Thoracic aorta (tissue), 2 donors: ENCODE measurements around the gene APOBEC3A. TPM values are rescaled to one million over a fixed set of nuclear protein-coding genes. Genes with fewer than 3 reads are reported as not detected.

Experiments used
- ATAC-seq: fragments of 150-250 bp; one replicate; pipeline ENCODE4 v1.8.0; 2017; ENCODE audit warnings: low read depth; ENCODE audit not compliant: insufficient number of reproducible peaks, low FRiP score
- DNase-seq: peaks from one replicate; pipeline ENCODE4 v3.0.0-alpha.2; 2020; ENCODE audit warnings: low spot score
- H3K27ac ChIP-seq, 2 donors: fragments of 200-600 bp; sonication (generic); 1 replicate in 1 of 2; 2 replicates in 1 of 2; pipeline ENCODE4 v1.5.1; 2016; ENCODE audit warnings: mild to moderate bottlenecking in 2 of 2, moderate library complexity in 2 of 2
- H3K27me3 ChIP-seq: fragments of 200-600 bp; sonication (generic); replicated peaks from 2 replicates; pipeline ENCODE4 v1.6.0; 2016; ENCODE audit warnings: mild to moderate bottlenecking; ENCODE audit not compliant: insufficient read depth
- H3K36me3 ChIP-seq: fragments of 200-600 bp; sonication (generic); one replicate; pipeline ENCODE4 v1.5.1; 2016
- H3K4me1 ChIP-seq, 2 donors: fragments of 200-600 bp; sonication (generic); 1 replicate in 1 of 2; 2 replicates in 1 of 2; pipeline versions ENCODE4 v1.5.1 to v1.6.0; 2016; ENCODE audit warnings: low read depth in 2 of 2, mild to moderate bottlenecking in 1 of 2; ENCODE audit not compliant: control insufficient read depth in 1 of 2
- H3K4me3 ChIP-seq: fragments of 200-600 bp; sonication (generic); 2 replicates; pipeline ENCODE4 v1.5.1; 2016; ENCODE audit warnings: mild to moderate bottlenecking
- H3K9me3 ChIP-seq: fragments of 200-600 bp; sonication (generic); 2 replicates; pipeline ENCODE4 v1.5.1; 2016
- total RNA-seq, 2 donors: library from RNA; depleted of rRNA; stranded (reverse); fragments of >200 nt; gene quantifications; one replicate each; pipeline versions ENCODE4 v1.1.0 to v1.2.3, GENCODE V29; 2016
- TF ChIP-seq, protein P1 (sequence below): fragments of 200-600 bp; sonication (generic); IDR thresholded peaks from one replicate; pipeline ENCODE4 v1.5.1; 2019; ENCODE audit warnings: antibody characterized with exemption

APOBEC3A gene
- total RNA-seq: 1 to 10 TPM in 1 of 2 donors, under 1 TPM in 1; 0.41 to 5.1 TPM

DNA sequence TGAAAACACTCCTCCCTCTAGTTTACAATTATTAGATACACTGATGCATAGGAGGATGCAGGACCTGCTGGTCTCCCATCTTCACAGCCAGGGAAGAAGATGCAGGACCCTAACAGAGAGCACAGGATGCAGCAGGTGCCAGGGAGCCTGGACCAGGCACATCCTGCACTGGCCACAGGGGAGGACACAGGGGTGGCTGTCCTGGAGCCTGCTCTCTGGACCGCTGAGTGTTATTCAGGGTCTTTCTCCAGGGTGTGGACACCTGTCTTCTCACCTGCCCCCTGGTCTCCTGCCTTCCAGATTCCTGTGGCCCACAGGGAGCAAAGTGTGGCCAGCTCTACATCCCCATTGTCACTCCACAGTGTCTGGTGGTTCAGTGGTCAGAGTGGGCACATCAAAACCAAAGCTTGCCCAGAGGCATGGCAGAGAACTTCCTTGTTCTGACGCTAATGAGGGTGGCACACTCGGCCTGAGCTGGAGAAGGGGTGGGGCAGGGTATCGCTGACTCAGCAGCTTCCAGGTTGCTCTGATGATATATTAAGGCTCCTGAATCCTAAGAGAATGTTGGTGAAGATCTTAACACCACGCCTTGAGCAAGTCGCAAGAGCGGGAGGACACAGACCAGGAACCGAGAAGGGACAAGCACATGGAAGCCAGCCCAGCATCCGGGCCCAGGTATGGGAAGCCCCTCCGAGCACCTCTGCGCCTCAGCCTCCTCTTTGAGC is at the start of gene APOBEC3A:
APOBEC3A (plus strand) TSS at position 564 of the 725 bp plus-strand sequence; CDS start at position 647, 83 bp downstream.
- H3K9me3 ChIP-seq: no peaks in the 10 kb centered on the region
- DNase-seq: no peak
- no peaks in the 10 kb centered on the region for H3K36me3 ChIP-seq
- TF ChIP-seq, protein P1, sequence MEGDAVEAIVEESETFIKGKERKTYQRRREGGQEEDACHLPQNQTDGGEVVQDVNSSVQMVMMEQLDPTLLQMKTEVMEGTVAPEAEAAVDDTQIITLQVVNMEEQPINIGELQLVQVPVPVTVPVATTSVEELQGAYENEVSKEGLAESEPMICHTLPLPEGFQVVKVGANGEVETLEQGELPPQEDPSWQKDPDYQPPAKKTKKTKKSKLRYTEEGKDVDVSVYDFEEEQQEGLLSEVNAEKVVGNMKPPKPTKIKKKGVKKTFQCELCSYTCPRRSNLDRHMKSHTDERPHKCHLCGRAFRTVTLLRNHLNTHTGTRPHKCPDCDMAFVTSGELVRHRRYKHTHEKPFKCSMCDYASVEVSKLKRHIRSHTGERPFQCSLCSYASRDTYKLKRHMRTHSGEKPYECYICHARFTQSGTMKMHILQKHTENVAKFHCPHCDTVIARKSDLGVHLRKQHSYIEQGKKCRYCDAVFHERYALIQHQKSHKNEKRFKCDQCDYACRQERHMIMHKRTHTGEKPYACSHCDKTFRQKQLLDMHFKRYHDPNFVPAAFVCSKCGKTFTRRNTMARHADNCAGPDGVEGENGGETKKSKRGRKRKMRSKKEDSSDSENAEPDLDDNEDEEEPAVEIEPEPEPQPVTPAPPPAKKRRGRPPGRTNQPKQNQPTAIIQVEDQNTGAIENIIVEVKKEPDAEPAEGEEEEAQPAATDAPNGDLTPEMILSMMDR: no peak
- no peaks in the 10 kb centered on the region for H3K27me3 ChIP-seq
- H3K4me1 ChIP-seq: no peaks in the 10 kb centered on the region
- no peak within 1 kb of the TSS for H3K27ac ChIP-seq
- H3K4me3 ChIP-seq: no peak within 1 kb of the TSS
- no peak for ATAC-seq

DNA sequence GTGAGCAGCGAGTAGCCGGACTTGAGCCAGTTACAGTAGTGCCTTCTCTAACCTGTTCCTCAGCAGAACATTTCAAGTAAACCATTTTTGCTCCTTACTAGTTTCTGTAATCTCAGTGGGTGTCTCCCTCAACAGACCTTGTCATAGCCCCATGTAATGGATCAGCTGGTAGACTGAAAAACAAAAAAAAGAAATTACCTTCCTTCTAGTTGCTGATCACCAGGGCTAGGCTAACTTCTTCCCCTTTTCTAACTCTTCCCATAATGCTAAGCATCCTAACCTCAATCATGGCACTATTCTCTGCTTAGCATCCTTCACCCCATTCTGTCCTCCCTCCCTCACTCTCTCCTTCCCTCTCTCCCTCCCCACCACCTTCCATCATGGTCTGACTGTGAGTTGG is 49.6 kb upstream of the APOBEC3A start:
- ATAC-seq (no peak), DNase-seq (no peak)
- Histone ChIP-seq H3K9me3 (no peaks in the 10 kb centered on the region), H3K27ac (no peak overlapping the region), H3K36me3 (no peaks in the 10 kb centered on the region), H3K4me1 (no peaks in the 10 kb centered on the region), H3K4me3 (no peak overlapping the region), H3K27me3 (no peaks in the 10 kb centered on the region)
- TF ChIP-seq, protein P1: no peak

GRCh38 chr22:38911434-38911833 is 46.0 kb upstream of the APOBEC3A start:
- H3K27me3 ChIP-seq: no peaks in the 10 kb centered on the region
- no peaks in the 10 kb centered on the region for H3K36me3 ChIP-seq
- H3K4me3 ChIP-seq: no peak overlapping the region
- ATAC-seq (no peak), DNase-seq (no peak)
- no peak overlapping the region for H3K27ac ChIP-seq
- no peaks in the 10 kb centered on the region for H3K9me3 ChIP-seq
- TF ChIP-seq, protein P1: no peak
- no peaks in the 10 kb centered on the region for H3K4me1 ChIP-seq

DNA sequence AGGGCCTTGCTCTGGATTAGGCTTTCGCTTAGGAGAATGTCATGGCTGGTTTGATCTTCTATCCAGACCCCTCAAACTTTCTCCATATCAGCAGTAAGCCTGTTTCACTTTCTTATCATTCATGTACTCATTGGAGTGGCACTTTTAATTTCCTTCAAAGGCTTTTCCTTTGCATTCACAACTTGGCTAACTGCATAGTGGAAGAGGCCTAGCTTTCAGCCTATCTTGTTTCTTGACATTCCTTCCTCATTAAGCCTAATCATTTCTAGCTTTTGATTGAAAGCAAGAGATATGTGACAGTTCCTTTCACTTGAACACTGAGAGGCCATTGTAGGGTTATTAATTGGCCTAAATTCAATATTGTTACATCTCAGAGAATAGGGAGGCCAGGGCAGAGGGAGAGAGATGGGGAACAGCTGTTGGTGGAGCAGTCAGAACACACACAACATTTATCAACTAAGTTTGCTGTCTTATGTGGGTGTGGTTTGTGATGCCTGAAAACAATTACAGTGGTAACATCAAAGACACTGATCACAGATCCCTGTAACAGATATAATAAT is 37.7 kb upstream of the APOBEC3A start:
- Histone ChIP-seq H3K4me1 (peaks cover 4 to 17% of the 10 kb centered on the region in 2 donors), H3K36me3 (no peaks in the 10 kb centered on the region), H3K27me3 (no peaks in the 10 kb centered on the region), H3K9me3 (no peaks in the 10 kb centered on the region), H3K27ac (no peak overlapping the region), H3K4me3 (no peak overlapping the region)
- ATAC-seq: no peak
- no peak for DNase-seq
- TF ChIP-seq, protein P1: no peak

- TF ChIP-seq, protein P1: no peak
- no peak for DNase-seq
- ATAC-seq: no peak
Observed at GRCh38 chr22:38921120-38921519, 36.3 kb upstream of the APOBEC3A start.

More at GRCh38 chr22:38921120-38921519, 36.3 kb upstream of the APOBEC3A start:
- H3K9me3 ChIP-seq: no peaks in the 10 kb centered on the region
- no peak overlapping the region for H3K4me3 ChIP-seq
- no peaks in the 10 kb centered on the region for H3K27me3 ChIP-seq
- H3K36me3 ChIP-seq: no peaks in the 10 kb centered on the region
- H3K4me1 ChIP-seq: peaks cover 7 to 31% of the 10 kb centered on the region in 2 donors
- no peak overlapping the region for H3K27ac ChIP-seq
